Measurements from ENCODE around the gene RIPPLY3.
"Not testable (repeated sequence)": the region's sequence is repeated elsewhere in the genome, so short reads cannot be mapped to it uniquely, and the experiment has no call there.

DNA sequence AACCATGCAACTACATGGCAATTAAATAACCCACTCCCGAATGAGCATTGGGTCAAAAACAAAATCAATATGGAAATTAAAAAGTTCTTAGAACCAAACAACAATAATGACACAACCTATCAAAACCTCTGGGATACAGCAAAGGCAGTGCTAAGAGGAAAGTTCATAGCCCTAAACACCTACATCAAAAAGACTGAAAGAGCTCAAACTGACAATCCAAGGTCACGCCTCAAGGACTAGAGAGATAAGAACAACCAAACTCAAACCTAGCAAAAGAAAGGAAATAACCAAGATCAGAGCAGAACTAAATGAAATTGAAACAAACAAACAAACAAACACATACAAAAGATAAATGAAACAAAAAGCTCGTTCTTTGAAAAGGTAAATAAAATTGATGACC, 43.2 kb downstream of the RIPPLY3 start:
- TF ChIP-seq, protein P1, sequence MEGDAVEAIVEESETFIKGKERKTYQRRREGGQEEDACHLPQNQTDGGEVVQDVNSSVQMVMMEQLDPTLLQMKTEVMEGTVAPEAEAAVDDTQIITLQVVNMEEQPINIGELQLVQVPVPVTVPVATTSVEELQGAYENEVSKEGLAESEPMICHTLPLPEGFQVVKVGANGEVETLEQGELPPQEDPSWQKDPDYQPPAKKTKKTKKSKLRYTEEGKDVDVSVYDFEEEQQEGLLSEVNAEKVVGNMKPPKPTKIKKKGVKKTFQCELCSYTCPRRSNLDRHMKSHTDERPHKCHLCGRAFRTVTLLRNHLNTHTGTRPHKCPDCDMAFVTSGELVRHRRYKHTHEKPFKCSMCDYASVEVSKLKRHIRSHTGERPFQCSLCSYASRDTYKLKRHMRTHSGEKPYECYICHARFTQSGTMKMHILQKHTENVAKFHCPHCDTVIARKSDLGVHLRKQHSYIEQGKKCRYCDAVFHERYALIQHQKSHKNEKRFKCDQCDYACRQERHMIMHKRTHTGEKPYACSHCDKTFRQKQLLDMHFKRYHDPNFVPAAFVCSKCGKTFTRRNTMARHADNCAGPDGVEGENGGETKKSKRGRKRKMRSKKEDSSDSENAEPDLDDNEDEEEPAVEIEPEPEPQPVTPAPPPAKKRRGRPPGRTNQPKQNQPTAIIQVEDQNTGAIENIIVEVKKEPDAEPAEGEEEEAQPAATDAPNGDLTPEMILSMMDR (optimal IDR thresholded peaks at IDR 0.05 in 1 of 3, IDR thresholded peaks at IDR 0.05 in 1 of 3, conservative IDR thresholded peaks at IDR 0.05 in 1 of 3; ENCODE audit: extremely low read depth in 1 of 3, insufficient read depth in 2 of 3, low read length in 3 of 3) = not testable (repeated sequence)
- TF ChIP-seq EZH2 (IDR thresholded peaks at IDR 0.05; ENCODE audit: low read length) = not testable (repeated sequence)

All from keratinocyte (primary cell).